BLaER1 (cell line): ENCODE results near the gene MYO15A.

Source experiments
- H3K27ac ChIP-seq: shearing (Covaris generic); formaldehyde crosslinking; 2 replicates; pipeline ENCODE4 v1.8.1; 2022
- H3K27me3 ChIP-seq: shearing (Covaris generic); formaldehyde crosslinking; 2 replicates; pipeline ENCODE4 v1.8.1; 2022
- H3K36me3 ChIP-seq: shearing (Covaris generic); formaldehyde crosslinking; 2 replicates; pipeline ENCODE4 v1.8.1; 2022
- H3K4me1 ChIP-seq: shearing (Covaris generic); formaldehyde crosslinking; 2 replicates; pipeline ENCODE4 v1.8.1; 2022
- H3K4me2 ChIP-seq: shearing (Covaris generic); formaldehyde crosslinking; 2 replicates; pipeline ENCODE4 v1.8.1; 2022
- H3K4me3 ChIP-seq: shearing (Covaris generic); formaldehyde crosslinking; 2 replicates; pipeline ENCODE4 v1.8.1; 2022
- H3K9ac ChIP-seq: shearing (Covaris generic); formaldehyde crosslinking; 2 replicates; pipeline ENCODE4 v1.8.1; 2022
- H3K9me3 ChIP-seq: shearing (Covaris generic); formaldehyde crosslinking; 2 replicates; pipeline ENCODE4 v1.8.1; 2022
- H4K20me1 ChIP-seq: shearing (Covaris generic); formaldehyde crosslinking; 2 replicates; pipeline ENCODE4 v1.8.1; 2022
- Cebpa-rat ChIP-seq: shearing (Covaris generic); IDR thresholded peaks from 2 replicates; pipeline ENCODE4 v1.8.1; 2022

The MYO15A gene

GRCh38 chr17:18079543-18079942 lies 29.0 kb upstream of the MYO15A start:
- Histone ChIP-seq H4K20me1 (no peaks in the 10 kb centered on the region), H3K4me2 (no peak overlapping the region), H3K9ac (no peak overlapping the region), H3K9me3 (no peaks in the 10 kb centered on the region), H3K4me3 (no peak overlapping the region), H3K27ac (no peak overlapping the region), H3K4me1 (no peaks in the 10 kb centered on the region), H3K27me3 (no peaks in the 10 kb centered on the region), H3K36me3 (no peaks in the 10 kb centered on the region)
- no peak for TF ChIP-seq Cebpa-rat

- no peak overlapping the region for H3K4me2 ChIP-seq
- no peaks in the 10 kb centered on the region for H3K9me3 ChIP-seq
- no peaks in the 10 kb centered on the region for H4K20me1 ChIP-seq
- no peaks in the 10 kb centered on the region for H3K36me3 ChIP-seq
- H3K27ac ChIP-seq = no peak overlapping the region
- no peak overlapping the region for H3K4me3 ChIP-seq
- TF ChIP-seq Cebpa-rat = no peak
- H3K27me3 ChIP-seq = no peaks in the 10 kb centered on the region
- H3K9ac ChIP-seq = no peak overlapping the region
- peaks cover 22% of the 10 kb centered on the region for H3K4me1 ChIP-seq
Measured at GRCh38 chr17:18084256-18084655, 24.3 kb upstream of the MYO15A start.

GRCh38 chr17:18087610-18088491 lies 20.7 kb upstream of the MYO15A start, which contains the start of gene DRG2:
TSS of gene DRG2 (plus strand) at chr17:18087948. CDS start at chr17:18088024, 76 bp downstream.
- H3K4me3 ChIP-seq = peak within 1 kb of the TSS; percentile 86
- H3K9ac ChIP-seq = peak within 1 kb of the TSS; percentile 86
- H3K27ac ChIP-seq = peak within 1 kb of the TSS; percentile 89
- no peaks in the 10 kb centered on the region for H3K27me3 ChIP-seq
- peaks cover 24% of the 10 kb centered on the region for H3K36me3 ChIP-seq
- no peaks in the 10 kb centered on the region for H4K20me1 ChIP-seq
- TF ChIP-seq Cebpa-rat = no peak
- H3K9me3 ChIP-seq = no peaks in the 10 kb centered on the region
- peak within 1 kb of the TSS; percentile 94 for H3K4me2 ChIP-seq
- peaks cover 22% of the 10 kb centered on the region for H3K4me1 ChIP-seq

- Histone ChIP-seq H3K4me2 (no peak overlapping the region), H3K9me3 (no peaks in the 10 kb centered on the region), H4K20me1 (no peaks in the 10 kb centered on the region), H3K4me1 (peaks cover 22% of the 10 kb centered on the region), H3K9ac (no peak overlapping the region), H3K4me3 (no peak overlapping the region), H3K36me3 (peaks cover 41% of the 10 kb centered on the region), H3K27me3 (no peaks in the 10 kb centered on the region), H3K27ac (no peak overlapping the region)
- no peak for TF ChIP-seq Cebpa-rat
Measured at GRCh38 chr17:18089613-18090012, 18.9 kb upstream of the MYO15A start.

- Histone ChIP-seq H4K20me1 (peaks cover 21% of the 10 kb centered on the region), H3K9ac (no peak overlapping the region), H3K4me3 (no peak overlapping the region), H3K27me3 (no peaks in the 10 kb centered on the region), H3K36me3 (peaks cover 82% of the 10 kb centered on the region), H3K4me1 (peaks cover 5% of the 10 kb centered on the region), H3K9me3 (no peaks in the 10 kb centered on the region), H3K27ac (no peak overlapping the region), H3K4me2 (no peak overlapping the region)
- TF ChIP-seq Cebpa-rat = no peak
Measured at GRCh38 chr17:18093616-18094408, 14.7 kb upstream of the MYO15A start.

GRCh38 chr17:18094409-18094807 lies 14.1 kb upstream of the MYO15A start:
- H3K4me3 ChIP-seq = no peak overlapping the region
- H4K20me1 ChIP-seq = peaks cover 26% of the 10 kb centered on the region
- no peak for TF ChIP-seq Cebpa-rat
- H3K9ac ChIP-seq = no peak overlapping the region
- no peaks in the 10 kb centered on the region for H3K27me3 ChIP-seq
- H3K36me3 ChIP-seq = peaks cover 88% of the 10 kb centered on the region
- no peaks in the 10 kb centered on the region for H3K9me3 ChIP-seq
- no peak overlapping the region for H3K27ac ChIP-seq
- no peaks in the 10 kb centered on the region for H3K4me1 ChIP-seq
- H3K4me2 ChIP-seq = no peak overlapping the region

GRCh38 chr17:18099516-18099915 lies 9.0 kb upstream of the MYO15A start:
- no peaks in the 10 kb centered on the region for H3K27me3 ChIP-seq
- no peak for TF ChIP-seq Cebpa-rat
- no peak overlapping the region for H3K9ac ChIP-seq

GRCh38 chr17:18100616-18101015 lies 7.9 kb upstream of the MYO15A start:
- Histone ChIP-seq H3K4me1 (peaks cover 44% of the 10 kb centered on the region), H4K20me1 (peaks cover 63% of the 10 kb centered on the region), H3K9ac (no peak overlapping the region), H3K27ac (0 out of 2 replicates have a peak overlapping the region, but pooled peaks have one; percentile 22), H3K27me3 (no peaks in the 10 kb centered on the region), H3K9me3 (no peaks in the 10 kb centered on the region), H3K4me2 (no peak overlapping the region), H3K4me3 (no peak overlapping the region), H3K36me3 (peaks cover 83% of the 10 kb centered on the region)
- no peak for TF ChIP-seq Cebpa-rat

More at GRCh38 chr17:18099516-18099915, 9.0 kb upstream of the MYO15A start:
- Histone ChIP-seq H3K4me1 (peaks cover 42% of the 10 kb centered on the region), H3K36me3 (peaks cover 83% of the 10 kb centered on the region), H3K4me2 (no peak overlapping the region), H3K27ac (no peak overlapping the region), H3K9me3 (no peaks in the 10 kb centered on the region), H4K20me1 (peaks cover 63% of the 10 kb centered on the region), H3K4me3 (no peak overlapping the region)

- no peak overlapping the region for H3K9ac ChIP-seq
- H3K4me3 ChIP-seq = no peak overlapping the region
- no peak for TF ChIP-seq Cebpa-rat
- no peaks in the 10 kb centered on the region for H3K9me3 ChIP-seq
- 0 out of 2 replicates have a peak overlapping the region, but pooled peaks have one; percentile 17 for H3K4me2 ChIP-seq
- peaks cover 57% of the 10 kb centered on the region for H4K20me1 ChIP-seq
- H3K36me3 ChIP-seq = peaks cover 80% of the 10 kb centered on the region
- H3K4me1 ChIP-seq = peaks cover 56% of the 10 kb centered on the region
- no peak overlapping the region for H3K27ac ChIP-seq
- no peaks in the 10 kb centered on the region for H3K27me3 ChIP-seq
Measured at GRCh38 chr17:18101828-18102227, 6.7 kb upstream of the MYO15A start.

- Histone ChIP-seq H3K4me1 (peaks cover 64% of the 10 kb centered on the region), H3K4me2 (peak overlapping the region; percentile 86), H4K20me1 (peaks cover 52% of the 10 kb centered on the region), H3K9me3 (no peaks in the 10 kb centered on the region), H3K9ac (peak overlapping the region; percentile 56), H3K36me3 (peaks cover 72% of the 10 kb centered on the region), H3K27me3 (no peaks in the 10 kb centered on the region), H3K27ac (peak overlapping the region; percentile 74), H3K4me3 (no peak overlapping the region)
- no peak for TF ChIP-seq Cebpa-rat
Measured at GRCh38 chr17:18102640-18103039, 5.9 kb upstream of the MYO15A start.
